GM12878 (cell line): ENCODE data around the gene GNA15. TPM values are rescaled to one million over a fixed set of nuclear protein-coding genes. Genes with fewer than 3 reads are reported as not detected.

Experiments used
- ATAC-seq: fragments of 200-7000 bp; cut with Tn5 transposase; 3 replicates; pipeline ENCODE4 v1.9.1; 2020; ENCODE audit warnings: mild to moderate bottlenecking, moderate library complexity
- BruUV-seq: library from RNA; stranded (reverse); fragments of 400-500 nt; replicated peaks from 2 replicates; lab custom pipeline; 2021; lab: Mats Ljungman, UMichigan
- CTCF ChIA-PET: fragments of 300-600 bp; sonication (Branson Sonifier 250); formaldehyde crosslinking; extraction: SDS; loops from one replicate; lab custom pipeline; 2021; ENCODE audit warnings: inconsistent platforms; lab: Yijun Ruan, JAX
- POLR2A ChIA-PET: fragments of 350-600 bp; formaldehyde crosslinking; extraction: SDS; loops from one replicate; lab custom pipeline; 2021; ENCODE audit warnings: inconsistent platforms; lab: Charles Lee
- RAD21 ChIA-PET: fragments of 300-600 bp; sonication (Branson Sonifier 250); formaldehyde crosslinking; loops from one replicate; lab custom pipeline; 2023; ENCODE audit warnings: antibody characterized with exemption; ENCODE audit not compliant: unreplicated experiment; lab: Charles Lee
- SMC1A ChIA-PET: fragments of 300-600 bp; sonication (Branson Sonifier 250); formaldehyde crosslinking; loops from one replicate; lab custom pipeline; 2023; ENCODE audit not compliant: unreplicated experiment, uncharacterized antibody; lab: Charles Lee
- DNase-seq: peaks from one replicate; pipeline ENCODE4 v3.0.0-alpha.2; 2011; ENCODE audit warnings: low read depth, low spot score
- FAIRE-seq: peaks from 3 replicates; lab custom pipeline; 2011; peaks lifted over from hg19 to GRCh38; lab: Jason Lieb, UNC
- H2AFZ ChIP-seq: 2 replicates; pipeline ENCODE4 v1.6.0; 2011; ENCODE audit warnings: low read depth, low read length, control low read depth; ENCODE audit not compliant: control insufficient read depth
- H3K27ac ChIP-seq: 2 replicates; pipeline ENCODE4 v1.5.1; 2011; ENCODE audit warnings: control low read depth; ENCODE audit not compliant: control insufficient read depth, insufficient read depth
- H3K27me3 ChIP-seq, 2 experiments: replicated peaks in 1 of 2; 2 replicates each; pipeline versions ENCODE4 v1.6.0 to v1.6.1; 2011; ENCODE audit warnings: low read length in 1 of 2; ENCODE audit not compliant: control insufficient read depth in 2 of 2, insufficient read depth in 2 of 2
- H3K36me3 ChIP-seq, 2 experiments: 2 replicates each; pipeline ENCODE4 v1.5.1; 2011; ENCODE audit warnings: low read length in 1 of 2; ENCODE audit not compliant: control insufficient read depth in 2 of 2, insufficient read depth in 2 of 2
- H3K4me1 ChIP-seq: 2 replicates; pipeline ENCODE4 v1.6.1; 2011; ENCODE audit warnings: mild to moderate bottlenecking, low read length, moderate library complexity, mixed read lengths; ENCODE audit not compliant: control insufficient read depth, insufficient read depth
- H3K4me2 ChIP-seq: 2 replicates; pipeline ENCODE4 v1.6.0; 2011; ENCODE audit warnings: control low read depth; ENCODE audit not compliant: control insufficient read depth, insufficient read depth
- H3K4me3 ChIP-seq: fragments of 200-600 bp; sonication (generic); 2 replicates; pipeline ENCODE4 v1.5.1; 2016
- H3K79me2 ChIP-seq: 2 replicates; pipeline ENCODE4 v1.6.0; 2011; ENCODE audit warnings: low read length; ENCODE audit not compliant: control insufficient read depth, insufficient read depth
- H3K9ac ChIP-seq: 2 replicates; pipeline ENCODE4 v1.8.0; 2011; ENCODE audit warnings: low read length, control low read depth, mixed read lengths; ENCODE audit not compliant: control insufficient read depth, insufficient read depth
- H3K9me3 ChIP-seq: replicated peaks from 3 replicates; pipeline ENCODE4 v1.5.1; 2011; ENCODE audit warnings: mild to moderate bottlenecking, low read length; ENCODE audit not compliant: control insufficient read depth, insufficient read depth
- H4K20me1 ChIP-seq: 2 replicates; pipeline ENCODE4 v1.6.0; 2011; ENCODE audit not compliant: control insufficient read depth, insufficient read depth
- NFIC ChIP-seq: IDR thresholded peaks from 2 replicates; pipeline ENCODE4 v1.6.1; 2012; ENCODE audit warnings: low read depth, mild to moderate bottlenecking, inconsistent platforms, low read length, moderate library complexity
- POLR2A ChIP-seq: IDR thresholded peaks from 2 replicates; pipeline ENCODE4 v1.6.1; 2011; ENCODE audit warnings: low read depth, mild to moderate bottlenecking, low read length
- SIN3A ChIP-seq: IDR thresholded peaks from 2 replicates; pipeline ENCODE4 v1.6.1; 2012; ENCODE audit warnings: low read depth, low read length, improper control_type of control experiment
- SKIL ChIP-seq: fragments of 450-650 bp; IDR thresholded peaks from 2 replicates; pipeline ENCODE4 v1.6.1; 2017; ENCODE audit warnings: mild to moderate bottlenecking, low read depth, inconsistent platforms; ENCODE audit not compliant: poor library complexity, severe bottlenecking
- SMAD5 ChIP-seq: IDR thresholded peaks from 2 replicates; pipeline ENCODE4 v1.6.1; 2016; ENCODE audit warnings: antibody characterized with exemption, low read depth
- SRF ChIP-seq, 2 experiments: IDR thresholded peaks; 2 replicates each; pipeline ENCODE4 v1.6.1; 2011; ENCODE audit warnings: low read depth in 2 of 2, low read length in 2 of 2, mild to moderate bottlenecking in 1 of 2, moderate library complexity in 1 of 2
- WGBS: methylation state at CpG from one replicate; pipeline ENCODE4 v1.1.6; 2016; ENCODE audit warnings: low lambda C conversion rate; ENCODE audit not compliant: insufficient replicate concordance, insufficient coverage; ENCODE audit errors: missing lambda C conversion rate; 5-methylcytosine and 5-hydroxymethylcytosine counted together
- in situ Hi-C: fragments of 300-500 bp; cut with MboI; formaldehyde crosslinking; loops from 9 replicates; pipeline ENCODE4 v1.14.3; 2018; ENCODE audit warnings: mixed read lengths
- intact Hi-C: fragments of 100-400 bp; cut with micrococcal nuclease; formaldehyde crosslinking; loops from one replicate; pipeline ENCODE4 v1.14.2; 2022; ENCODE audit not compliant: unreplicated experiment
- polyA plus RNA-seq, 11 experiments: library from polyadenylated mRNA; depleted of rRNA in 4 of 11; unstranded in 6 of 11; stranded (reverse) in 5 of 11; fragments of >200 nt; fragmentation: Nextera tagmentation in 4 of 11; fragmentation: Illumina TruSeq in 1 of 11; extraction: Ambion mirVana in 4 of 11; extraction: Trizol in 1 of 11; gene quantifications; 1 replicate in 1 of 11; 2 replicates in 10 of 11; pipeline versions ENCODE4 v1.2.1 to v1.2.3, GENCODE V29; 2011 to 2016; ENCODE audit warnings: inconsistent platforms in 2 of 11, missing spikeins in 2 of 11, low read depth in 1 of 11
- total RNA-seq, 4 experiments: library from RNA; depleted of rRNA in 3 of 4; stranded (reverse); fragments of >200 nt in 3 of 4; fragmentation: Illumina TruSeq in 1 of 4; extraction: Trizol in 1 of 4; gene quantifications; 2 replicates each; pipeline versions ENCODE4 v1.2.1 to v1.2.3, GENCODE V29; 2013 to 2021
- TF ChIP-seq, protein P1 (sequence below): fragments of 450-650 bp; IDR thresholded peaks from 2 replicates; pipeline ENCODE4 v1.6.1; 2017; ENCODE audit warnings: mild to moderate bottlenecking
- TF ChIP-seq, protein P2 (sequence below): IDR thresholded peaks from 2 replicates; pipeline ENCODE4 v1.6.1; 2012; ENCODE audit warnings: low read depth, low read length, improper control_type of control experiment

The GNA15 gene
- total and polyA plus RNA-seq, 10 of the 15 experiments (the other 5 are each of a cell fraction or from before 2014, with no cell fraction given): 0.42 to 18.0 (median 9.4) TPM

DNA sequence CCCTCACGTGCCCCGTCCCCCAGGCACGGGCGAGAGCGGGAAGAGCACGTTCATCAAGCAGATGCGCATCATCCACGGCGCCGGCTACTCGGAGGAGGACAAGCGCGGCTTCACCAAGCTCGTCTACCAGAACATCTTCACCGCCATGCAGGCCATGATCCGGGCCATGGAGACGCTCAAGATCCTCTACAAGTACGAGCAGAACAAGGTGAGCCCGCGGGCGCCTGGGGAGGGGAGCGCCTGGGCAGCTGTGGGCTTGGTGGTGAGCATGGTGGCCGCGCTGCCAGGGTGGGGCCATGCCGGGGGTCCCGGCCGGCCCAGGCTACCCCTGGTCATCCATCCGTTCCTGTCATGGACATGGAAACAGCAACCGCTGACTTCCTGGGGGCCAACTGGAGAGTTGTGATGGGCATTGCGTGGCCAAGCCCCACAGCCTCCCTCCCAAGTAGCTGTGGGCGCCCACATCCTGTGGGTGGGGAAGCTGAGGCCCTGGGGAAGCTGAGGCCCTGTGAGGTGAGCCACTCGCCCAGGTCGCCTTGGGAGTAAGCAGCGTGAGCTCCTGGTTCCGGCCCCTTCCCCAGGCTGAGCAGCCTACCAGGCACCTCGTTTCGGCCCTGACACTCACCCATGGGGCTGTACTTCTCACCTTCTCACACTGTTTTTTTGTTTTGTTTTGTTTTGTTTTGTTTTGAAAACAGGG is 25.6 kb upstream of the GNA15 start:
- Histone ChIP-seq H2AFZ (no peak overlapping the region), H3K4me1 (no peaks in the 10 kb centered on the region), H3K9ac (no peak overlapping the region), H3K27ac (no peak overlapping the region), H3K27me3 (no peaks in the 10 kb centered on the region), H4K20me1 (no peaks in the 10 kb centered on the region; the same call in 1 of the 2 replicates), H3K9me3 (no peaks in the 10 kb centered on the region), H3K36me3 (no peaks in the 10 kb centered on the region), H3K4me2 (no peak overlapping the region), H3K4me3 (no peak overlapping the region), H3K79me2 (no peaks in the 10 kb centered on the region)
- DNase-seq (no peak), FAIRE-seq (no peak), ATAC-seq (no peak)
- BruUV-seq: no TSS peak
- in situ Hi-C loops (no loop called here), intact Hi-C loops (no loop called here)
- 66% methylated on average over 37 of the region's 37 CpGs for WGBS
- POLR2A ChIA-PET: no interaction called here
- RAD21 ChIA-PET: no interaction called here
- SMC1A ChIA-PET: no interaction called here
- CTCF ChIA-PET: interaction anchor here (1.6 to 4.8 kb wide), 4 partner anchors 10 to 159 kb away, joined by 4 to 28 read pairs (median 15); no protein-coding TSS in a partner anchor
- TF ChIP-seq SRF (IDR thresholded peaks at IDR 0.05; ENCODE audit: low read depth in 2 of 2, low read length in 2 of 2) (no peak), SMAD5 (no peak), SIN3A (no peak), NFIC (no peak), POLR2A (no peak), SKIL (no peak)
- TF ChIP-seq, protein P1, sequence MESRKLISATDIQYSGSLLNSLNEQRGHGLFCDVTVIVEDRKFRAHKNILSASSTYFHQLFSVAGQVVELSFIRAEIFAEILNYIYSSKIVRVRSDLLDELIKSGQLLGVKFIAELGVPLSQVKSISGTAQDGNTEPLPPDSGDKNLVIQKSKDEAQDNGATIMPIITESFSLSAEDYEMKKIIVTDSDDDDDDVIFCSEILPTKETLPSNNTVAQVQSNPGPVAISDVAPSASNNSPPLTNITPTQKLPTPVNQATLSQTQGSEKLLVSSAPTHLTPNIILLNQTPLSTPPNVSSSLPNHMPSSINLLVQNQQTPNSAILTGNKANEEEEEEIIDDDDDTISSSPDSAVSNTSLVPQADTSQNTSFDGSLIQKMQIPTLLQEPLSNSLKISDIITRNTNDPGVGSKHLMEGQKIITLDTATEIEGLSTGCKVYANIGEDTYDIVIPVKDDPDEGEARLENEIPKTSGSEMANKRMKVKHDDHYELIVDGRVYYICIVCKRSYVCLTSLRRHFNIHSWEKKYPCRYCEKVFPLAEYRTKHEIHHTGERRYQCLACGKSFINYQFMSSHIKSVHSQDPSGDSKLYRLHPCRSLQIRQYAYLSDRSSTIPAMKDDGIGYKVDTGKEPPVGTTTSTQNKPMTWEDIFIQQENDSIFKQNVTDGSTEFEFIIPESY: no peak
- TF ChIP-seq, protein P2, sequence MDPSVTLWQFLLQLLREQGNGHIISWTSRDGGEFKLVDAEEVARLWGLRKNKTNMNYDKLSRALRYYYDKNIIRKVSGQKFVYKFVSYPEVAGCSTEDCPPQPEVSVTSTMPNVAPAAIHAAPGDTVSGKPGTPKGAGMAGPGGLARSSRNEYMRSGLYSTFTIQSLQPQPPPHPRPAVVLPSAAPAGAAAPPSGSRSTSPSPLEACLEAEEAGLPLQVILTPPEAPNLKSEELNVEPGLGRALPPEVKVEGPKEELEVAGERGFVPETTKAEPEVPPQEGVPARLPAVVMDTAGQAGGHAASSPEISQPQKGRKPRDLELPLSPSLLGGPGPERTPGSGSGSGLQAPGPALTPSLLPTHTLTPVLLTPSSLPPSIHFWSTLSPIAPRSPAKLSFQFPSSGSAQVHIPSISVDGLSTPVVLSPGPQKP: no peak
